HL-60/S4 (cell line): ENCODE data around the gene P2RX1.

Source experiments
- in situ Hi-C: fragments of 300-500 bp; cut with MboI; formaldehyde crosslinking; loops from 2 replicates; pipeline ENCODE4 v1.14.3; 2022; ENCODE audit warnings: low sequenced_read_pairs

The P2RX1 gene

DNA sequence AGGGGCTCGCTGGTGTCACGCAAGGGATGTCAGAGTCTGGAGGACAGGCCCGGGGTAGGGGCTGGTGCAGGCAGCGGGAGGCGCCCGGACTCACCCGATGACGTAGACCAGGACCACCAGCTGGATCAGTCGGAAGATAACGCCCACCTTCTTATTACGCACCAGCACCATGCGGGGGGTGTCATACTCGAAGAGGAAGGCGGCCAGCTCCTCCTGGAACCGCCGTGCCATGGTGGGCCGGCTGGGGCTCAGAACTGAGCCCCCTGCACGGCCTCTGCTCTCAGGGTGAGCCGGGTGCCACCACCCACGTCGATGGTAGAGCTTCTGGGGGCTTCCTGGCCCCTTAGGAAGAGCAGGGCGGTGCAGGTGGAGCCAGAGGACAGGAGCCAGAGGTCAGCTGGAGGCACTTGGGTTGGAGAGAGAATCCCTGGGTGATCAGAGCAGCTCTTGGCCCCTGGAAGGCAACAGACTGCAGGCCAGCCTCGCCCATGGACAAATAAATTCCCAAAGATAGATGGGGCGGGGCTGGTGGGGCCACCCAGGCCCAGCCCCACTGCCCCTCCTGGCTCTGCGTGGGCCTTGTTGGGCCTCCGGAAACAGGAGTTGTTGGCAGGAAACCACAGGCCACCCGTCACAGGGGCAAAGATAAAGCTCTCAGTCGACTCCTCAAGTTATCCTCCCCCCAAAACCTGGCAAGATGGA is at the start of gene P2RX1:
TSS of gene P2RX1 (minus strand) at position 471 of the 702 bp plus-strand sequence. CDS start at position 231, 240 bp downstream.
- in situ Hi-C loops, result no loop called here

DNA sequence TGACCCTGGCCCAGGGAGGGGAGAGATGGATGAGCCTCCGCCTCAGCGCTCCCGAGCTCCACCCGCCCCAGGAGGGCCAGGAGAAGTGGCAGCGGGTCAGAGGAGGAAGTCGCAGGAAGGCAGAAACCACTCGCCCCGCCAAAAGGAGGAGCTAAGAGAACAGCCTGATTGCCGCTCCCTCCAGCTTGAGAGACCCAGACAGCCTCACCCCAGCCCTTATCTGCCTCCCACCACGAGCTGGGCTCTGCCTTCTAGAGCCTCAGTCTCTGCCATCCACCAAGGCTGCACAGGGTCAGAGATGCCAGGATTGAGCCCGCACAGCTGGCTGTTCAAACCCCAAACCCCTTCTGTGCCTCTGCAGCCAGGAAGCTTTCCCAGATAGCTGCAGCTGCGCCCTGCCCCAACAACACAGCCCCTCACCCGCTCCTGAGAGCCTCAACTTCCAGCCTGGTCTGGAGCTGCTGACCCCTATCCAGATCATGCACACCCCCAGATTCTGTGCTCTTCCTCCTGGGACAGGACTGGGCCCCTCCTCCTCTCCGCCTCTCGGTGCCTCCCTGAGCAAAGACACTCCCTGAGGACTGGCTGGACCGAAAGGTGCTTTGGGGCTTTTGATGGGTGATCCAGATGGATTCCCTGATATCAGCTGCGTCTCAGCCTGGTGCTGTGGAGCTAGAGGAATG is 49.0 kb upstream of the P2RX1 start:
- in situ Hi-C loops, result no loop called here

DNA sequence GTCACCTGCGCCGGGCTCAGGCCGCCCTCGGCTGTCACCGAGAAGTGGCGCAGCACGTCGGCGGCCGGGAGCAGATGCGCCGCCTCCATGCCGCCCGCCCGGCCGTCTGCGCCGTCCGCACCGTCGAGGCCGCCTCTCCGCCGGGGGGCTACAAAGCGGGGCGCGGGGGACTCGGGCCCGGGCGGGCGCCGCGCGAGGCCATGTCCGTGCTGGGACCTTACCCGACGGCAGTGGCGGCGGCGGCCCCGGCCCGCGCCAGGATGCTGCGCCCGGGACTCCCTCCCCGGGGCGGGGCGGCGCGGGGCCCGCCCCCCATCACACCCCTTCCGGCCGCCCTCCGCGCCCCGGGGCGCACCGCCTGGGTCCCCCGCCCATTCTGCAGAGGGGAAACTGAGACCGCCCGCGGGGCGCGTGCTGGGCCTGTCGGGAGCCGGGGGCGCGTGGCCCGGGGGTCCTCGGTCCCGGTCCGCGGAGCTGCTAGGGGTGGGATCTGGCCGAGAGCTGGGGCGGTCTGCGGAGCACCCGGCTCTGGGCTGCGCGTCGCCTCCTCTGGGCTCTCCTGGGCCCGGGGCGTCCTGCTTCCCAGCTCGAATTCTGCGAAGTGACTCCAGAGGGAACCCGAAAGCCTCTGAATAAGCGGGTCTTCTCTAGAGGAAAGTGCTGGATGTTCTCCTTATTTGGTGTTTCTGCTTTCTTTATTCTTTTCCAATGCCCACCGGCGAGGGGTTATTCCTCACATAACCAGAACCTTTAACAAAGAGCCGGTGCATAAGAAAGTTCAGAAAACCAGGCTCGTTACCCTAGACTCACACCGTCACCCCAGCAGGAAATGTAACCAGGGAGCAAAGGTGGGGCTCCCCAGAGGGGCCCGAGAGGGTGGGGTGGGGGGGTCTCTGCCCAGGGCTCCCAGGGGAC is 48.2 kb upstream of the P2RX1 start, which contains the start of gene ATP2A3:
TSS of gene ATP2A3 (minus strand) at position 235 of the 915 bp plus-strand sequence. CDS start at position 89, 146 bp downstream.
- in situ Hi-C loops, result no loop called here

DNA sequence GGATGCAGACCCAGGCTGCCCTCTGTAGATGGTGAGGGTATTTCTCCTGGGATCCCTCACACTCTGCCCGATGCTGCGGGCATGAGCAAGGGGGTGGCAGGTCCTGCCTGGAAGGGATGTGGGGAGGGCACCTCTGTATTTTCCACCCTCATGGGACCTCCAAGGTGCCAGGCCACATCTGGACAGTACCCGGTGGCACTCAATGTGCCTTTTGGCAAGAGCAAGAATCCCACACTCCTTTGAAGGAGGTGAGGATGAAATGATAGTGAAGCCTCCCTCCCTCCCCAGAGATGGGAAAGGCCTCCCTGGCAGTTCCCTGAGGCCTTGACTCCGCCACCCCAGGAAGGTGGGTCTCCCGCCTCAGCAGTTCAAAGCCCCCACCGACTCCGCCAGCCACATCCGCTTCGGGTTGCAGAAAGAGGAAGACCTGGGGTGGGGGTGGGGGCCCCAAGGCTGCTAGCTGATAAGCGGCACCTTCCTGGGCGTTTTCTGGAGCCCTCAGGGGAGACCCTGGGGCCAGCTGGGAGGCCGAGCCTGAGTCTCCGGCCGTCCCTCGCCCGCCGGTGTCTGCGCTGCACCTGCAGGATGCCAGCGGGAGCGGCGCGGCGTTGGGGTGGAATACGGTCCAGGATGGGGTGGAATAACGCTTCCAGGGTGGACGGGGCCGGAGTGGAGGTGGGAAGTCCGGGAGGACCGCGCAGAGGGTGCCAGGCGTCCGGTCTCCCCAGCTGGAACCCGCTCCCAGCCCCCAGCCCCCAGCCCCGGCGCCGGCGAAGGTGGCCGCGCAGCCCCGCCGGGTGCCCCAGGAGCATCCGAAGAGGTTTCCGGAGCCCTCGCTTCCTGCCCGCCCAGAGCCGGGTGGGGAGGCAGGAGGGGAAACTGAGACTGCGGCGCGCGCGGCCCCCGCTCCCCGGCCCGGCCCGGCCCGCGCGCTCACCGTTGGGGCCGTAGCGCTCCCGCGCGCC is 47.3 kb upstream of the P2RX1 start:
- in situ Hi-C loops, result no loop called here

DNA sequence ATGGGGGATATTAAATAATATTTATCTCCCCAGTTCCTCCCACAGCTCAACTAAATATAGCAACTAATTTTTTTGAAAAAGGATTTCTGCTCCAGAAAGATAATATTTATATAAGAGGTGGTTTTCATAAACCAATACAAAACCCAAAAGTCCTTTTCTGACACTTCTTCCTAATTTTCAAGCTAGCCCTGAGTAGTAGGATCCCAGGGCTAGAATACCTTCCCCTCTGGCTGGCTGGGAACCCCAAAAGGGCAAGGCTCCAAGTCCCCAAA is 46.6 kb upstream of the P2RX1 start:
- in situ Hi-C loops, result no loop called here

DNA sequence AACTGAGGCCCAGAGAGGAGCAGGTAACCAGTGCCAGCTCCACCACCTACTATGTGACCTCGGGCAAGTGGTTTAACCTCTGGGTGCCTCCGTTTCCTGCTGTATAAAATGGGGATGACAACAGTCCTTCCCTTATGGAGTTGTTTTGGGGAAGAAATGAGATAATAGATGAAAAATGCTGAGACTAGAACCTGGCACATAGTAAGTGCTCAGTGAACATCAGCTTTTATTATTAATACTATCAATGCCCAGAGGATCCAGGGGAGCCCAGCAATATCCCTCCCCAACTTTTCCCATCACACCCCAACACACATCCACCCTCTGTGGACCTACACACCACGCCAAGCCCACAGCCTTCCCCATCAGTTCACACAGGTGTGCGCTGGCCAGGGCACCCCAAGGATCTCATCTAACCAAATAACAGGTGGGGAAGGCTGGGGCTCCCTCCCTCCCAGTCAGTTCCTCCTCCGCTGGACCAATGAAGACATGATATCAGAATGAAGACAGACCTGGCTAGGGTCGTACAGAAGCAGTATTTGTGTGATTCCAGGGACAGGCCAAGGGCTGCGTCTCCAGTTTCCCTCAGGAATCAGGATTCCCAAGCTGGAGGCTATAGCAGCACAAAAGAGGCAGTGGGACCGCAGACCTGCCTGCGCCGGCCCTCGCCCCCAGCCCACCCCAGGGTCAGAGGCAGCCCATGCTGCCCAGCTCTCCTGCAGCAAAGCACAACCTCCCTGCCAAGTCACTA is 46.1 kb upstream of the P2RX1 start:
- in situ Hi-C loops, result no loop called here

DNA sequence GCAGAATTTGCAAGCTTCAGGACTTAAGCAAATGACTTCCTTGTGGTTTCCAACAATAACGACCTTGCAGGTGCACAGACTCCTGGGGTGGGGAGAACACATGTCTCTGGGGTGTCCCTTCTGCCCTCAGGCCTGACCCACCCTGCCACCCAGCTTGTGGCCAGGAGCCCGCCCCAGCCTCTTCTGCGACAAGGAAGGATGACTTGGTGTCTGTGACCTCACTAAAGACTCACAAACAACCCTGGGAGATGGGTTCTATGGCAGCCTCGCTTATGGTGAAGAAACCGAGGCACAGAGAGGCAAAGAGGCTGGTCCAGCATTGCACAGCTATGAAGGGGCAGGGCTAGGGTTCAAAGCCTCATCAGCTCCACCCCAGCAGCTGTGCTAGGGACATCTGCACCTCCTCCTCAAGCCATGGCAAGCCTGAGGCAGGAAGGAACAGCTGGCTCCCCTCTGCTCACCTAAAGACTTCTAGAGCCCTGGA is 45.3 kb upstream of the P2RX1 start:
- in situ Hi-C loops, result no loop called here

DNA sequence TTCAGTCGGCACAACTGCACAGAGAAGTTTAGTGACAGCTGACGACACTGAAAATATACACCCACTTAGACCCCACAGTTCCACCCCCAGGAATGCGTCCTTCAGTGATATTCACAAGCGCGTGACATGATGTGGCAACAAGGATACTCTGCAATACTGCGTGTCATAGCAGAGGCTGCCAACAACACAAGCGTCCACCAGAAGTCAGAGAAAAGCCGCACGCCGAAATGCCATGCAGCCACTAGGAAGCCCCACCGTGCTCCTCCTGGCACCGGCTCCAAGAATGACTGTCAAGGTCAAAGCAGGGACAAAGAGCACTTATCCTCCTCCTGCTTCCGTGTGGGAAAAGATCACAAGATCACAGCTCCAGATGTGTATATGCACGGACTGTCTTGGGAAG is 44.5 kb upstream of the P2RX1 start:
- in situ Hi-C loops, result no loop called here

DNA sequence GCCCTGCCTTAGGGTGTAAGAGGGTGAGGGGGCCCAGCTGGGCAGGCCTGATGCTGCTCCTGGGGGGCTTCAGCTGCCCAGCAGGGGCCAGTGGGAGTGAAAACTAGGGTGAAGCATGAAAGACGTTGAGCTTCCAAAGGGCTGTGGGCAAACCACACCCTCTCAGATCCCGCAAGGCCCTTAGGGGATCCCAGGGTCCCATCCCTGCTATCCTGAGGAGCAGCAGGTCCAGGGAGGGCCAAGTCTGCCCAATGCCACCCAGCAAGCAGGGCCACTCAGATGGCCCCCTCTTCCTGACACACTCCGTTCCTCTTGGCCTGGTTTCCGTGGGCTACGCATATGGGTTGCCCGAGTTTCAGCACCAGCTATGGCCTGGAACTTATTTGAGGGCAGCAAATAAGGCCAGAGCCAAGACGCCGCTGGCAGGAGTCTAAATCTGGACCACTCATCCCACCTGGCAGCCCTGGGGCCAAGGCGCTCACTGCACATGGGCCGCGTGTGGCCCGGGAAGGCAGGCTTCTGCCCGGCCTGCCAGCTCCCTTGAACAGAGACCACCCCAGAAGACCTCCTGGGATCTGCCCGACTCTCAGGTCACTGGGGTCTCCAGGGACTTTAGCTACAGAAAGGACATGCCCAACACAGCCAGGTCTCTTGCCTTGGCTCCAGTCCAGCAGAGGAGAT is 43.8 kb upstream of the P2RX1 start:
- in situ Hi-C loops, result no loop called here

DNA sequence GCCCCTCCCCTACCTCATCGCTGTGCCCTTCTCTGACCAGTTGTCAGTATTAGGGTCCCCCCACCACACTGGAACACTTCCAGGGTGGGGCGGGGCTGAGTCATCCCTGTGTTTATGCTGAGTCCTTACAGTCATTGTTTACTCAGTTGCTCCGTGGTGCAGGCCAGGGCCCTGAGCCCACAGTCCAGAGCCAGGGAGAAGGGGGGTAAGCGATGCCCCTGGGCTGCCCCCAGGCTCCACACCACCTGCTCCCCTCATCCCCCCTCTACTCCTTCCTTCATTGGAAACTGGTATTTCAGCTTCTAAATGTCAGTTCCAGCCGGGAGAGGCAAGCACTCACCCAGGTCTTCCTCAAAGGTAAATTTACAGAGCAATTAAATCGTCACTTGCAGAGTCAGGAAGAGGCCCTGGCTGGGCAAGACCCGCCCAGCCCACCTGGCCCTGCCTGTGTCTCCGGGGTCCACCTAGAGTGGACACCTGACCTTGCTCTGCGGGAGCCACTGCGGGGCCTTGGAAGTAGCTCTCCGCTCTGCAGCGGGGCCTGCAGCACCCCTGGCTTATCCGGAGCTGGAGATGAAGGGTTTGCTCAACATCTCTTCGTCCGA is 43.1 kb upstream of the P2RX1 start:
- in situ Hi-C loops, result no loop called here

DNA sequence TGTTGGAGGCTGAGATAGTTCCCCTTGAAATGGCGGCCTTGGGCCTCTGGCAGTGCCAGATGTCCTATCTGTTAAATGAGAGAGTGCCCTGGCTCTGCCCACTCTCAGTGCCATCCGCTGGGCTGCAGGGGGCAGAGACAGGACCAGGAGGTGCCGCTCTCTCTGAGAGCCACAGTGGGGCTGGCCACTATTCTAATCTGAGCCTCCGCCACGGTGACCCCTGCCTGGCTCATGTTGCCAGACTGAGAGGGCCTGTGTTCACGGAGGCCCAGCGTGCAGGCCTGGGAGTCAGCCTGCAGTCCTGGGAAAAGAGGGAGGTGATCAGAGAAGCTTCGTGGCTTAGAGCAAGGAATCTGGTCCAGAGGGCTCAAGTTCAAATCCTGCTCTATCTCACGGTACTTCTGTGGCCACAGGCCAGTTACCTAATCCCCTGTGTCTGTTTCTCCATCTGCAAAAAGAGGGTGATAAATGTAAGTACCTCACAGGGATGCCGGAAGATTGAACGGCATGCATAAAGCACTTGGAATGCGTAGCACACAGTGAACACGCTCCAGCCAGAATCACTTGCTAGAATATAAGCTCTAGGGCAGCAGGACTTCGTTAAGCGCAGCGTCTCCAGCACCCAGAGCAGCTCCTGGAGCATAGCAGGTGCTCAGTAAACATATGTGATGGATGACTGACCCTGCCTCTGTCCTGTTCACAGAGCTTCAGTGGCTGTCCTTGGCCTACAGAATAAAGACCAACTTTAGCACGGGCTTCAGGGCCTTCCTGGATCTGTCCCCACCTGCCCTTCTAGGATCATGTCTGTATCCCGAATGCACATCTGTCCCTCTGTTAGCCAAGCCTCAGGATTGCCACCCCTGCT is 41.7 kb upstream of the P2RX1 start:
- in situ Hi-C loops, result no loop called here

DNA sequence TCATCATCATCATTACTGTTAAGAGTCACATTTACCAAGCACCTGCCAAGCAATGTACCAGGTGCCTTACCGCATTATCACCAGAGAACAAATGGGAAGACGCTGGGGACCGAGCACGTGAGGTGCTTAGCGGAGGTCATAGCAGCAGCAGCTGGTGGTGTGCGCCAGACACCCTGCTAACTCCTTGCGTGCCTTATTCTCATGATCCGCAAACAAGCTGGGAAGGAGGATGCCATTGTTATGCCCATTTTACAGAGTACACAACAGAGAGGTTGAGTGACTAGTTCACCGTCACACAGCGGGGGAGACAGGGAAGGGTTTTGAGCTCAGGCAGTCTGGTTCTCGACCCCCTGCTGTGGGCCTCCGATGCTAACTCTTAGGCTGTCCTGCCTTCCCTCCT is 40.7 kb upstream of the P2RX1 start:
- in situ Hi-C loops, result no loop called here

DNA sequence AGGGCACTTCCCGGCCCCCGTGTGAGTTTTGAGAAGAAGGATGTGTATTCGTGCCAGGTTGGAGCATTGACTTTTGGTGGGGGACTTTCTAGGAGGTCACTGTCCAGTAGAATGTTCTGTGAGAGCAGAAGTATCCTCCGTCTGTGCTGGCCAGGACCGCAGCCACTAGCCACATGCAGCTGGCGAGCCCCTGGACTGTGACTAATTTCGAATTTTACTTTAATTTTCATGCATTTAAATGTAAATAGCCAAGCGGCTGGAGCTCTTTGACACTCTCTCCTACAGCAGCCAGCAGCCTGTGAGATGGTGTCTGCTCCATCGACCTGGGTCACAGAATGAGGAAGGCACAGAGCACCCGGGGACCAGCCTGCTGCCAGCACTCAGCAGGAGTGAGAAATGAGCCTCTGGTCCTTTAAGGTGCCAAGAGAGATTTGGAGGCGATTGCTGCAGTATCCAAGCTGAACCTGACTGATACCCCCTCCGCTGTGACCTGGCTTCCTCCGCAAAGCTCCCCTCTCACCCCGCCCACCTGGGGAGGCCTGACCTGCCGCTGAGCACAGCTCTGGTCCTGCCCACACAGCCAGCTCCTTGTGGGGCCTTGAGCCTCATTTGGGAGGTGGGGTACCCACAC is 40.2 kb upstream of the P2RX1 start:
- in situ Hi-C loops, result no loop called here

DNA sequence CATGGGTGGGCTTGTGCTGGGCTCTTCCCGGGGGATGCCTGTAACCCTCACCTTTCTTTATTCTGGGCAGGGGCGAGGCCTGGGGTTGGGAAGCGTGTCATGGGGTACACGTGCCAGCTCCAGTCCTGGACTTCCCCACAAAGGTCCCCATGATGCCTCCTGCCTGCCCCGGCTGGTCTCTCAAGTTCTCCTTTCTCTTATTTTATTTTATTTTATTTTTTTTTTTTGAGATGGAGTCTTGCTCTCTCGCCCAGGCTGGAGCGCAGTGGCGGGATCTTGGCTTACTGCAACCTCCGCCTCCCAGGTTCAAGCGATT is 39.4 kb upstream of the P2RX1 start:
- in situ Hi-C loops, result no loop called here

DNA sequence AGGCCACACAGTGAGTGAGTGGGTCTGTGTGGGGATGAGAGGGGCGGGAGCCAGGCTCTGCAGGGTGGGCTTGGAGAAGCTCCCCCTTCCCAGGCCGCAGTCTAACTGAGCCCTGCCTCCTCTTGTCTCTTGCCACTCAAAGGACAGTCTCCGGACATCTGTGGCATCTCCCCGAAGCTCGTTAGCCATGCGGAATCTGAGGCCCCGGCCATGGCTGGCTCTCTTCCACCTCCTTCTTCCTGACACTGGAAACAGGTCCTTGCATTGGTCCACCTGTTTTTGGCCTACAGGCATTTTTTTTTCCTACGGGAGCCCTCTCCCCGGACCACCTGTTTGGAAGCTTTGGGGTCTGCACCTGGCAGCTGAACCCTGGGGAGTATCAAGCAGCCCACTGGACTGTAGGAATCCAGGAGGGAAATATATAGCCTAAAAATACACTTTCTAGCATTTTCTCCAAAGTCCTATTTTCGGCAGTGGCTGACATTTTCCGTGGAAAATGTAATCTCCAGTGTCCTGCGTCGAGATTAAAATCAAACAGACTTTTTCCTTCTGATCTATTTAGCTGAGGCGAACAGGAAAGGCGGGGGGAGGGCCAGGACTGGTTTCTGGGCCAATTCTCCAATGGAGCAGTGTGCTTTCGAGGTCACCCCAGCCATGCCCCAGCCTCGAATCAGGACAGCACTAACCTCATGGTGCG is 38.9 kb upstream of the P2RX1 start:
- in situ Hi-C loops, result no loop called here

DNA sequence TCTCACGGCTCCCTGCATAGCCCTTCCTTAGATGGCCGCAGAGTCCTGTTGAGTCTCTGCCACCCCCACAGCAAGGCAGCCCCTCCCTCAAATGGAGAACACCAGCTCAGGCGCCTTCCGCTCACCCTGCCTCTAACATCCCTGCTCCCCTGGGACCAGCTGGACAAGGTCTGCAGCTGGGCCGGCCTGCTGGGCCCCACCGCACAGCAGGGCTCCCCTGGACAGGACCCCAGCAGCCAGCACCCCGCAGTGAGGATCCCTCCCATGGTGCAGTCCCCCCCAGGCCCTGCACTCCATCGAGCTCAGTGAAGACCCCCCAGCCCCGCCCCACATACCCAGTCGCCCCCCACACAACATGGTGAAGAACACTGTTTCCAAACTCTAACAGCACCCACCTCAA is 37.8 kb upstream of the P2RX1 start:
- in situ Hi-C loops, result no loop called here

DNA sequence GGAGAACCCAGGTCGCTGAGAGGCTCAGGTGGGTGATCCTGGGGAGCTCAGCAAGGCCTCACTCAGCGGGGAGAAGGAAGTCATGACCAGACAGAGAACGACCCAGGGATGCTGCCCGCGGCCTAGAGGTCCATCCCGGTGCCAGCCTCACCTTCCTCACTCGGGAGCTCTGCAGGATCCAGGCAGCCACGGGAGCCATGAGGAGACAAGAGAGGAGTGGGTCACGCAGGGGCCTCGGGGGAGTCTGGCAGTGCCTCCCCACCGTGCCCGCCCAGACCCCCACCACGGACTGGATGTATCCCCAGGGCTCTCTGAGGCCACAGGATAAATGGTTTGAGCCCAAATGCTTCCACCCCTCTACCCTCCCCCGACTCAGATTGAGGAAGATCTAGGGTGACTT is 37.3 kb upstream of the P2RX1 start:
- in situ Hi-C loops, result no loop called here
